ENCODE results near the gene TBX22. TPM values are rescaled to one million over a fixed set of nuclear protein-coding genes. Genes with fewer than 3 reads are reported as not detected.
"Not testable (repeated sequence)": the region's sequence is repeated elsewhere in the genome, so short reads cannot be mapped to it uniquely, and the experiment has no call there.

TBX22 gene, protein sequence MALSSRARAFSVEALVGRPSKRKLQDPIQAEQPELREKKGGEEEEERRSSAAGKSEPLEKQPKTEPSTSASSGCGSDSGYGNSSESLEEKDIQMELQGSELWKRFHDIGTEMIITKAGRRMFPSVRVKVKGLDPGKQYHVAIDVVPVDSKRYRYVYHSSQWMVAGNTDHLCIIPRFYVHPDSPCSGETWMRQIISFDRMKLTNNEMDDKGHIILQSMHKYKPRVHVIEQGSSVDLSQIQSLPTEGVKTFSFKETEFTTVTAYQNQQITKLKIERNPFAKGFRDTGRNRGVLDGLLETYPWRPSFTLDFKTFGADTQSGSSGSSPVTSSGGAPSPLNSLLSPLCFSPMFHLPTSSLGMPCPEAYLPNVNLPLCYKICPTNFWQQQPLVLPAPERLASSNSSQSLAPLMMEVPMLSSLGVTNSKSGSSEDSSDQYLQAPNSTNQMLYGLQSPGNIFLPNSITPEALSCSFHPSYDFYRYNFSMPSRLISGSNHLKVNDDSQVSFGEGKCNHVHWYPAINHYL
- not detected for total RNA-seq
- long read RNA-seq, result 0 reads

- intact Hi-C loops (cut with DNase I, micrococcal nuclease), result no loop called here
These were observed at the start of gene TBX22 for GRCh38 chrX:80014141-80014940. TSS of gene TBX22 (plus strand) at chrX:80014753. CDS start at chrX:80022270, 7,517 bp downstream.

GRCh38 chrX:79975605-79976004, 38.9 kb upstream of the TBX22 start:
- ATAC-seq (no peak), DNase-seq (no peak)
- intact Hi-C loops (cut with DNase I, micrococcal nuclease), result no loop called here

More at GRCh38 chrX:80014141-80014940, at the start of gene TBX22:
- DNase-seq (no peak), ATAC-seq (no peak)

- DNase-seq, result no peak
- intact Hi-C loops (cut with DNase I, micrococcal nuclease), result no loop called here
- ATAC-seq, result no peak
These were observed 10.1 kb upstream of the TBX22 start for GRCh38 chrX:80004458-80004857.

DNA sequence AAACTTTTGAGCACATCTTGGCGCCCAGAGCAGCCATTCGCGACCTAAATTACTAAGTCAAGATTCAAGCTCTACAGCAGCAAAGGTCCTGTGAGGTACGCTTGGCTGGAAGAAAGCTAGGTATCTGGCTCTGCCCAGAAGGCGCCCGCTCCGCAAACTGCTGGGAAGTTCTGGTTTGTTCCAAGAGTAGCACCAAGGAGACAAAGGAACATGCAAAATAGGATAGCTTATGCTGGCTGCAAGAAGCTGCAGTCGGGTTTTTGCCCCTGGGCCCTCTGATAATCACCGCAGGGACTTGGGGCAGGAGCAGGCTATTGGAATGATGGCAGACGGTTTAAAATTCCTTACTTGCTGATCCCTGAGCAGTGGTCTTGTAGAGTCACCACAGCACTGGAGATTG, 3.0 kb upstream of the TBX22 start:
- intact Hi-C loops (cut with DNase I, micrococcal nuclease), result no loop called here
- no peak for ATAC-seq
- no peak for DNase-seq

- intact Hi-C loops (cut with DNase I, micrococcal nuclease), result no loop called here
- ATAC-seq (no peak), DNase-seq (no peak)
These were observed 1.6 kb downstream of the TBX22 start for GRCh38 chrX:80016182-80016581.

DNA sequence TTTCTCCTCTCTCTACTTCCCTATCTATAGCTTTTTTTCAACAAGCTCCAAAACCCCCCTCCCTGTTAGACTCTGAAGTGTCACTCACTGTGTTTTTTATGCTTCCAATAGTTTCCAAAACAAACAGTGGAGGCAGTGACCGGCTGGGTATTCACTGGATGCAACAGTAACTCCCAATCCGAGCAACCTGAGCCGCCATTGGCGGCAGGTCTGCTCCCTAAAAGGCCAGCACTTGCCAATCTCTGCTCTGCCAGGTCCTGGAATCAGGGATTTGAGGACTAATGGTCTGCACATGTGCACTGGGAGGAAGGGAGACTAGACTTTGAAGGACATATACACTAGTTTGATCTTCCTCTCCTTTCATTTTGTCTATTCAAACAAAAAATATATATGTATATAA, 7.1 kb downstream of the TBX22 start:
- no peak for DNase-seq
- intact Hi-C loops (cut with DNase I, micrococcal nuclease), result no loop called here
- no peak for ATAC-seq

GRCh38 chrX:80022363-80023031, 7.9 kb downstream of the TBX22 start:
- intact Hi-C loops (cut with DNase I, micrococcal nuclease), result no loop called here
- no peak for DNase-seq

DNA sequence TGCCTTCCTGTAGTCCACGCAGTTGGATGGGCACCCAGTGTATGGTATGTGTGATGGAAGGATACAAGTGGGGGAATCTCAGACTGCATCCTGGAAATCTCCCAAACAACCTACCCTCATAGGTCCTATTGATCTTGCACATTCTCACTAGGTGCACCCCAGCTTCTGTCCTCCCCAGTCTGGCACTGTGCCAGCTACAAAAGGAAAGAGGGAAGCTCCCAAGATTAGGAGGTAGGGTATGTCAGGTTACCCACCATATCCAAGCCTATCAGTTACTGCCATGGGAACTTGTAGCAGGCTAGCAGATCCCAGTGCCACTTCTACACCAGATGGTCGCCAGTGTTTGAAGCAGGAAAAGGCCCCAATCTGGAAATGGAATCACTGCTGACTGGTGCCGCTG, 11.6 kb downstream of the TBX22 start:
- intact Hi-C loops (cut with DNase I, micrococcal nuclease), result no loop called here
- ATAC-seq (no peak), DNase-seq (no peak)

More at GRCh38 chrX:80022363-80023031, 7.9 kb downstream of the TBX22 start:
- no peak for ATAC-seq

DNA sequence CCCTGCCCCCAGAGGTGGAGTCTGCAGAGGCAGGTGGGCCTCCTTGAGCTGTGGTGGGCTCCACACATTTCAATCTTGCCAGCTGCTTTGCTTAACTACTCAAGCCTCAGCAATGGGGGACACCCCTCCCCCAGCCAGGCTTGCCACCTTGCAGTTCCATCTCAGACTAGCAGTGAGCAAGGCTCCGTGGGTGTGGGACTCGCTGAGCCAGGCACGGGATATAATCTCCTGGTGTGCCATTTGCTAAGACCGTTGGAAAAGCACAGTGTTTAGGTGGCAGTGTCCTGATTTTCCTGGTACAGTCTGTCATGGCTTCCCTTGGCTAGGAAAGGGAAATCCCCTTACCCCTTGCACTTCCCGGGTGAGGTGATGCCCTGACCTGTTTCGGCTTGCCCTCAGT, 51.6 kb downstream of the TBX22 start:
- ATAC-seq; DNase-seq; intact Hi-C loops (cut with DNase I, micrococcal nuclease): not testable (repeated sequence)

DNA sequence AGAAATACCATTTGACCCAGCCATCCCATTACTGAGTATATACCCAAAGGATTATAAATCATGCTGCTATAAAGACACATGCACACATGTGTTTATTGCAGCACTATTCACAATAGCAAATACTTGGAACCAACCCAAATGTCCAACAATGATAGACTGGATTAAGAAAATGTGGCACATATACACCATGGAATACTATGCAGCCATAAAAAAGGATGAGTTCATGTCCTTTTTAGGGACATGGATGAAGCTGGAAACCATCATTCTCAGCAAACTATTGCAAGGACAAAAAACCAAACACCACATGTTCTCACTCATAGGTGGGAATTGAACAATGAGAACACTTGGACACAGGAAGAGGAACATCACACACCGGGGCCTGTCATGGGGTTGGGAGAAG, 61.1 kb downstream of the TBX22 start:
- DNase-seq; intact Hi-C loops (cut with DNase I, micrococcal nuclease); ATAC-seq: not testable (repeated sequence)

Measured in left colon (tissue), 2 donors.